GM23338 (cell line): Measurements from ENCODE around the gene OGFOD2. TPM values are rescaled to one million over a fixed set of nuclear protein-coding genes. Genes with fewer than 3 reads are reported as not detected.

Experiments
- ATAC-seq: fragments of 200-7000 bp; cut with Tn5 transposase; 3 replicates; pipeline ENCODE4 v1.9.1; 2020
- DNase-seq: peaks from one replicate; pipeline ENCODE4 v3.0.0-alpha.2; 2015; ENCODE audit warnings: low spot score
- H2AFZ ChIP-seq: fragments of 200-600 bp; sonication (generic); 2 replicates; pipeline ENCODE4 v1.8.0; 2016; ENCODE audit warnings: antibody characterized with exemption, mild to moderate bottlenecking, moderate library complexity
- H3F3A ChIP-seq: fragments of 200-600 bp; sonication (generic); replicated peaks from 2 replicates; pipeline ENCODE4 v1.8.0; 2017; ENCODE audit warnings: antibody characterized with exemption, mixed run types, low read depth
- H3K27ac ChIP-seq: fragments of 200-600 bp; sonication (generic); 2 replicates; pipeline ENCODE4 v1.6.1; 2016; ENCODE audit warnings: low read depth
- H3K27me3 ChIP-seq: fragments of 200-600 bp; sonication (generic); 2 replicates; pipeline ENCODE4 v1.8.0; 2016; ENCODE audit warnings: mild to moderate bottlenecking, mixed run types, moderate library complexity; ENCODE audit not compliant: insufficient read depth
- H3K36me3 ChIP-seq: fragments of 200-600 bp; sonication (generic); 2 replicates; pipeline ENCODE4 v1.8.0; 2016; ENCODE audit warnings: mild to moderate bottlenecking; ENCODE audit not compliant: insufficient read depth
- H3K4me1 ChIP-seq: fragments of 200-600 bp; sonication (generic); 2 replicates; pipeline ENCODE4 v1.8.0; 2016; ENCODE audit warnings: mild to moderate bottlenecking, moderate library complexity; ENCODE audit not compliant: insufficient read depth
- H3K4me2 ChIP-seq: fragments of 200-600 bp; sonication (generic); 2 replicates; pipeline ENCODE4 v1.7.1; 2017; ENCODE audit warnings: mixed run types
- H3K4me3 ChIP-seq: fragments of 200-600 bp; sonication (generic); 2 replicates; pipeline ENCODE4 v1.6.1; 2016; ENCODE audit warnings: mixed run types
- H3K79me2 ChIP-seq: fragments of 200-600 bp; sonication (generic); replicated peaks from 2 replicates; pipeline ENCODE4 v1.8.0; 2017; ENCODE audit warnings: mild to moderate bottlenecking; ENCODE audit not compliant: insufficient read depth
- H3K9me2 ChIP-seq: fragments of 200-600 bp; sonication (generic); 2 replicates; pipeline ENCODE4 v1.8.0; 2017; ENCODE audit not compliant: insufficient read depth
- H4K20me1 ChIP-seq: fragments of 200-600 bp; sonication (generic); replicated peaks from 2 replicates; pipeline ENCODE4 v1.8.0; 2017; ENCODE audit warnings: mild to moderate bottlenecking; ENCODE audit not compliant: insufficient read depth
- H3K27ac Mint-ChIP-seq: 2 replicates; pipeline ENCODE4 v1.8.0; 2020; ENCODE audit warnings: inconsistent platforms, mild to moderate bottlenecking, moderate library complexity, mixed read lengths
- H3K27me3 Mint-ChIP-seq: 3 replicates; pipeline ENCODE4 v1.8.0; 2022; ENCODE audit warnings: low read depth, mild to moderate bottlenecking, moderate library complexity, mixed read lengths, inconsistent platforms; ENCODE audit not compliant: insufficient read depth, poor library complexity
- H3K36me3 Mint-ChIP-seq: 3 replicates; pipeline ENCODE4 v1.8.0; 2021; ENCODE audit warnings: low read depth, mild to moderate bottlenecking, inconsistent platforms, moderate library complexity, mixed read lengths
- H3K4me1 Mint-ChIP-seq: 3 replicates; pipeline ENCODE4 v1.8.0; 2020; ENCODE audit warnings: mild to moderate bottlenecking, inconsistent platforms, mixed read lengths
- H3K4me3 Mint-ChIP-seq: 3 replicates; pipeline ENCODE4 v1.8.0; 2021; ENCODE audit warnings: moderate library complexity, mild to moderate bottlenecking, inconsistent platforms, mixed read lengths
- H3K9me3 Mint-ChIP-seq: 3 replicates; pipeline ENCODE4 v1.8.0; 2020; ENCODE audit warnings: moderate library complexity, mild to moderate bottlenecking, inconsistent platforms, mixed read lengths
- CREB1 ChIP-seq: fragments of 250-450 bp; sonication (Bioruptor Pico); IDR thresholded peaks from 2 replicates; pipeline ENCODE4 v1.5.0; 2020; ENCODE audit warnings: low read depth, mild to moderate bottlenecking, moderate library complexity
- ETS1 ChIP-seq: IDR thresholded peaks from 2 replicates; pipeline ENCODE4 v1.6.1; 2016; ENCODE audit warnings: antibody characterized with exemption
- EZH2 ChIP-seq: fragments of 200-600 bp; sonication (generic); IDR thresholded peaks from one replicate; pipeline ENCODE4 v1.8.0; 2017; ENCODE audit warnings: antibody characterized with exemption, mild to moderate bottlenecking, low read depth; ENCODE audit not compliant: unreplicated experiment
- EZH2phosphoT487 ChIP-seq: fragments of 200-600 bp; sonication (generic); IDR thresholded peaks from one replicate; pipeline ENCODE4 v1.8.1; 2018; ENCODE audit warnings: antibody characterized with exemption; ENCODE audit not compliant: unreplicated experiment
- JUNB ChIP-seq: IDR thresholded peaks from one replicate; pipeline ENCODE4 v1.6.1; 2016; ENCODE audit warnings: antibody characterized with exemption; ENCODE audit not compliant: unreplicated experiment
- NANOG ChIP-seq: IDR thresholded peaks from 2 replicates; pipeline ENCODE4 v1.6.1; 2016; ENCODE audit warnings: antibody characterized with exemption, borderline replicate concordance
- POLR2AphosphoS5 ChIP-seq: IDR thresholded peaks from 2 replicates; pipeline ENCODE4 v1.6.1; 2016; ENCODE audit warnings: antibody characterized with exemption, low read depth
- STAT1 ChIP-seq: IDR thresholded peaks from one replicate; pipeline ENCODE4 v1.6.1; 2016; ENCODE audit warnings: antibody characterized with exemption; ENCODE audit not compliant: unreplicated experiment
- ZNF114 ChIP-seq: fragments of 250-450 bp; sonication (Bioruptor Pico); IDR thresholded peaks from 2 replicates; pipeline ENCODE4 v1.5.0; 2020; ENCODE audit warnings: mild to moderate bottlenecking, moderate library complexity
- ZNF331 ChIP-seq: fragments of 250-450 bp; sonication (Bioruptor Pico); IDR thresholded peaks from 2 replicates; pipeline ENCODE4 v1.5.0; 2020; ENCODE audit warnings: low read depth, mild to moderate bottlenecking, moderate library complexity
- polyA plus RNA-seq: library from polyadenylated mRNA; unstranded; fragments of >200 nt; fragmentation: Nextera tagmentation; extraction: Ambion mirVana; gene quantifications from 2 replicates; pipeline ENCODE4 v1.2.1, GENCODE V29; 2016
- total RNA-seq: library from RNA; depleted of rRNA; stranded (reverse); fragments of >200 nt; shearing (Covaris generic); gene quantifications from 2 replicates; pipeline ENCODE4 v1.2.3, GENCODE V29; 2014
- TF ChIP-seq, protein P1 (sequence below): IDR thresholded peaks from one replicate; pipeline ENCODE4 v1.6.1; 2018; ENCODE audit warnings: antibody characterized with exemption; ENCODE audit not compliant: unreplicated experiment
- TF ChIP-seq, protein P2 (sequence below): fragments of 250-450 bp; sonication (Bioruptor Pico); IDR thresholded peaks from 2 replicates; pipeline ENCODE4 v1.5.0; 2020; ENCODE audit warnings: mild to moderate bottlenecking, moderate library complexity
- TF ChIP-seq, protein P3 (sequence below), 2 experiments: fragments of 200-600 bp in 1 of 2; sonication (generic) in 1 of 2; conservative IDR thresholded peaks; 2 replicates each; pipeline versions ENCODE4 v1.5.1 to v1.6.1; 2016 to 2017; ENCODE audit warnings: antibody characterized with exemption in 2 of 2, low read depth in 2 of 2, mild to moderate bottlenecking in 2 of 2, moderate library complexity in 1 of 2

OGFOD2 gene
- total and polyA plus RNA-seq, 2 experiments from 2014 or later = 13.1 to 16.1 TPM

- H3K4me2 ChIP-seq = no peak overlapping the region
- no peak overlapping the region for H3K27ac ChIP-seq
- H3K4me3 Mint-ChIP-seq = no peak overlapping the region
- ATAC-seq = no peak
- no peaks in the 10 kb centered on the region for H4K20me1 ChIP-seq
- peaks cover 4% of the 10 kb centered on the region for H3K27me3 Mint-ChIP-seq
- no peaks in the 10 kb centered on the region for H3K36me3 Mint-ChIP-seq
- no peaks in the 10 kb centered on the region for H3K36me3 ChIP-seq
- H3K9me3 Mint-ChIP-seq = no peaks in the 10 kb centered on the region
- H3K9me2 ChIP-seq = no peaks in the 10 kb centered on the region
- no peak overlapping the region for H3K27ac Mint-ChIP-seq
- no peak overlapping the region for H2AFZ ChIP-seq
- no peaks in the 10 kb centered on the region for H3K4me1 ChIP-seq
- TF ChIP-seq ETS1 (no peak), NANOG (no peak), EZH2 (no peak), POLR2AphosphoS5 (no peak), ZNF331 (CRISPR knock-in tag) (no peak), EZH2phosphoT487 (no peak), CREB1 (CRISPR knock-in tag) (no peak), JUNB (no peak), ZNF114 (no peak), STAT1 (no peak)
- TF ChIP-seq, protein P1, sequence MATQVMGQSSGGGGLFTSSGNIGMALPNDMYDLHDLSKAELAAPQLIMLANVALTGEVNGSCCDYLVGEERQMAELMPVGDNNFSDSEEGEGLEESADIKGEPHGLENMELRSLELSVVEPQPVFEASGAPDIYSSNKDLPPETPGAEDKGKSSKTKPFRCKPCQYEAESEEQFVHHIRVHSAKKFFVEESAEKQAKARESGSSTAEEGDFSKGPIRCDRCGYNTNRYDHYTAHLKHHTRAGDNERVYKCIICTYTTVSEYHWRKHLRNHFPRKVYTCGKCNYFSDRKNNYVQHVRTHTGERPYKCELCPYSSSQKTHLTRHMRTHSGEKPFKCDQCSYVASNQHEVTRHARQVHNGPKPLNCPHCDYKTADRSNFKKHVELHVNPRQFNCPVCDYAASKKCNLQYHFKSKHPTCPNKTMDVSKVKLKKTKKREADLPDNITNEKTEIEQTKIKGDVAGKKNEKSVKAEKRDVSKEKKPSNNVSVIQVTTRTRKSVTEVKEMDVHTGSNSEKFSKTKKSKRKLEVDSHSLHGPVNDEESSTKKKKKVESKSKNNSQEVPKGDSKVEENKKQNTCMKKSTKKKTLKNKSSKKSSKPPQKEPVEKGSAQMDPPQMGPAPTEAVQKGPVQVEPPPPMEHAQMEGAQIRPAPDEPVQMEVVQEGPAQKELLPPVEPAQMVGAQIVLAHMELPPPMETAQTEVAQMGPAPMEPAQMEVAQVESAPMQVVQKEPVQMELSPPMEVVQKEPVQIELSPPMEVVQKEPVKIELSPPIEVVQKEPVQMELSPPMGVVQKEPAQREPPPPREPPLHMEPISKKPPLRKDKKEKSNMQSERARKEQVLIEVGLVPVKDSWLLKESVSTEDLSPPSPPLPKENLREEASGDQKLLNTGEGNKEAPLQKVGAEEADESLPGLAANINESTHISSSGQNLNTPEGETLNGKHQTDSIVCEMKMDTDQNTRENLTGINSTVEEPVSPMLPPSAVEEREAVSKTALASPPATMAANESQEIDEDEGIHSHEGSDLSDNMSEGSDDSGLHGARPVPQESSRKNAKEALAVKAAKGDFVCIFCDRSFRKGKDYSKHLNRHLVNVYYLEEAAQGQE = no peak
- TF ChIP-seq, protein P2, sequence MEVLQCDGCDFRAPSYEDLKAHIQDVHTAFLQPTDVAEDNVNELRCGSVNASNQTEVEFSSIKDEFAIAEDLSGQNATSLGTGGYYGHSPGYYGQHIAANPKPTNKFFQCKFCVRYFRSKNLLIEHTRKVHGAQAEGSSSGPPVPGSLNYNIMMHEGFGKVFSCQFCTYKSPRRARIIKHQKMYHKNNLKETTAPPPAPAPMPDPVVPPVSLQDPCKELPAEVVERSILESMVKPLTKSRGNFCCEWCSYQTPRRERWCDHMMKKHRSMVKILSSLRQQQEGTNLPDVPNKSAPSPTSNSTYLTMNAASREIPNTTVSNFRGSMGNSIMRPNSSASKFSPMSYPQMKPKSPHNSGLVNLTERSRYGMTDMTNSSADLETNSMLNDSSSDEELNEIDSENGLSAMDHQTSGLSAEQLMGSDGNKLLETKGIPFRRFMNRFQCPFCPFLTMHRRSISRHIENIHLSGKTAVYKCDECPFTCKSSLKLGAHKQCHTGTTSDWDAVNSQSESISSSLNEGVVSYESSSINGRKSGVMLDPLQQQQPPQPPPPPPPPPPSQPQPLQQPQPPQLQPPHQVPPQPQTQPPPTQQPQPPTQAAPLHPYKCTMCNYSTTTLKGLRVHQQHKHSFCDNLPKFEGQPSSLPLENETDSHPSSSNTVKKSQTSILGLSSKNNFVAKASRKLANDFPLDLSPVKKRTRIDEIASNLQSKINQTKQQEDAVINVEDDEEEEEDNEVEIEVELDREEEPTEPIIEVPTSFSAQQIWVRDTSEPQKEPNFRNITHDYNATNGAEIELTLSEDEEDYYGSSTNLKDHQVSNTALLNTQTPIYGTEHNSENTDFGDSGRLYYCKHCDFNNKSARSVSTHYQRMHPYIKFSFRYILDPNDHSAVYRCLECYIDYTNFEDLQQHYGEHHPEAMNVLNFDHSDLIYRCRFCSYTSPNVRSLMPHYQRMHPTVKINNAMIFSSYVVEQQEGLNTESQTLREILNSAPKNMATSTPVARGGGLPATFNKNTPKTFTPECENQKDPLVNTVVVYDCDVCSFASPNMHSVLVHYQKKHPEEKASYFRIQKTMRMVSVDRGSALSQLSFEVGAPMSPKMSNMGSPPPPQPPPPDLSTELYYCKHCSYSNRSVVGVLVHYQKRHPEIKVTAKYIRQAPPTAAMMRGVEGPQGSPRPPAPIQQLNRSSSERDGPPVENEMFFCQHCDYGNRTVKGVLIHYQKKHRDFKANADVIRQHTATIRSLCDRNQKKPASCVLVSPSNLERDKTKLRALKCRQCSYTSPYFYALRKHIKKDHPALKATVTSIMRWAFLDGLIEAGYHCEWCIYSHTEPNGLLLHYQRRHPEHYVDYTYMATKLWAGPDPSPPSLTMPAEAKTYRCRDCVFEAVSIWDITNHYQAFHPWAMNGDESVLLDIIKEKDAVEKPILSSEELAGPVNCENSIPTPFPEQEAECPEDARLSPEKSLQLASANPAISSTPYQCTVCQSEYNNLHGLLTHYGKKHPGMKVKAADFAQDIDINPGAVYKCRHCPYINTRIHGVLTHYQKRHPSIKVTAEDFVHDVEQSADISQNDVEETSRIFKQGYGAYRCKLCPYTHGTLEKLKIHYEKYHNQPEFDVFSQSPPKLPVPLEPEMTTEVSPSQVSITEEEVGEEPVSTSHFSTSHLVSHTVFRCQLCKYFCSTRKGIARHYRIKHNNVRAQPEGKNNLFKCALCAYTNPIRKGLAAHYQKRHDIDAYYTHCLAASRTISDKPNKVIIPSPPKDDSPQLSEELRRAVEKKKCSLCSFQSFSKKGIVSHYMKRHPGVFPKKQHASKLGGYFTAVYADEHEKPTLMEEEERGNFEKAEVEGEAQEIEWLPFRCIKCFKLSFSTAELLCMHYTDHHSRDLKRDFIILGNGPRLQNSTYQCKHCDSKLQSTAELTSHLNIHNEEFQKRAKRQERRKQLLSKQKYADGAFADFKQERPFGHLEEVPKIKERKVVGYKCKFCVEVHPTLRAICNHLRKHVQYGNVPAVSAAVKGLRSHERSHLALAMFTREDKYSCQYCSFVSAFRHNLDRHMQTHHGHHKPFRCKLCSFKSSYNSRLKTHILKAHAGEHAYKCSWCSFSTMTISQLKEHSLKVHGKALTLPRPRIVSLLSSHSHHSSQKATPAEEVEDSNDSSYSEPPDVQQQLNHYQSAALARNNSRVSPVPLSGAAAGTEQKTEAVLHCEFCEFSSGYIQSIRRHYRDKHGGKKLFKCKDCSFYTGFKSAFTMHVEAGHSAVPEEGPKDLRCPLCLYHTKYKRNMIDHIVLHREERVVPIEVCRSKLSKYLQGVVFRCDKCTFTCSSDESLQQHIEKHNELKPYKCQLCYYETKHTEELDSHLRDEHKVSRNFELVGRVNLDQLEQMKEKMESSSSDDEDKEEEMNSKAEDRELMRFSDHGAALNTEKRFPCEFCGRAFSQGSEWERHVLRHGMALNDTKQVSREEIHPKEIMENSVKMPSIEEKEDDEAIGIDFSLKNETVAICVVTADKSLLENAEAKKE (CRISPR knock-in tag) = no peak
- TF ChIP-seq, protein P3, sequence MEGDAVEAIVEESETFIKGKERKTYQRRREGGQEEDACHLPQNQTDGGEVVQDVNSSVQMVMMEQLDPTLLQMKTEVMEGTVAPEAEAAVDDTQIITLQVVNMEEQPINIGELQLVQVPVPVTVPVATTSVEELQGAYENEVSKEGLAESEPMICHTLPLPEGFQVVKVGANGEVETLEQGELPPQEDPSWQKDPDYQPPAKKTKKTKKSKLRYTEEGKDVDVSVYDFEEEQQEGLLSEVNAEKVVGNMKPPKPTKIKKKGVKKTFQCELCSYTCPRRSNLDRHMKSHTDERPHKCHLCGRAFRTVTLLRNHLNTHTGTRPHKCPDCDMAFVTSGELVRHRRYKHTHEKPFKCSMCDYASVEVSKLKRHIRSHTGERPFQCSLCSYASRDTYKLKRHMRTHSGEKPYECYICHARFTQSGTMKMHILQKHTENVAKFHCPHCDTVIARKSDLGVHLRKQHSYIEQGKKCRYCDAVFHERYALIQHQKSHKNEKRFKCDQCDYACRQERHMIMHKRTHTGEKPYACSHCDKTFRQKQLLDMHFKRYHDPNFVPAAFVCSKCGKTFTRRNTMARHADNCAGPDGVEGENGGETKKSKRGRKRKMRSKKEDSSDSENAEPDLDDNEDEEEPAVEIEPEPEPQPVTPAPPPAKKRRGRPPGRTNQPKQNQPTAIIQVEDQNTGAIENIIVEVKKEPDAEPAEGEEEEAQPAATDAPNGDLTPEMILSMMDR (conservative IDR thresholded peaks at IDR 0.05; ENCODE audit: low read depth in 2 of 2) = no peak
- DNase-seq = no peak
- no peaks in the 10 kb centered on the region for H3F3A ChIP-seq
- H3K4me1 Mint-ChIP-seq = no peaks in the 10 kb centered on the region
- H3K79me2 ChIP-seq = no peaks in the 10 kb centered on the region
- no peaks in the 10 kb centered on the region for H3K27me3 ChIP-seq
- H3K4me3 ChIP-seq = no peak overlapping the region
Measured at GRCh38 chr12:123010110-123010509, 35.1 kb downstream of the OGFOD2 start.
